Activated T-cell treated with anti-CD3 and anti-CD28 coated beads for 1 hour (primary cell): Measurements from ENCODE around the gene PTGES3.

Experiments used
- DNase-seq: peaks from one replicate; pipeline ENCODE4 v3.0.0-alpha.2; 2020; ENCODE audit warnings: low read depth

PTGES3 gene

DNA sequence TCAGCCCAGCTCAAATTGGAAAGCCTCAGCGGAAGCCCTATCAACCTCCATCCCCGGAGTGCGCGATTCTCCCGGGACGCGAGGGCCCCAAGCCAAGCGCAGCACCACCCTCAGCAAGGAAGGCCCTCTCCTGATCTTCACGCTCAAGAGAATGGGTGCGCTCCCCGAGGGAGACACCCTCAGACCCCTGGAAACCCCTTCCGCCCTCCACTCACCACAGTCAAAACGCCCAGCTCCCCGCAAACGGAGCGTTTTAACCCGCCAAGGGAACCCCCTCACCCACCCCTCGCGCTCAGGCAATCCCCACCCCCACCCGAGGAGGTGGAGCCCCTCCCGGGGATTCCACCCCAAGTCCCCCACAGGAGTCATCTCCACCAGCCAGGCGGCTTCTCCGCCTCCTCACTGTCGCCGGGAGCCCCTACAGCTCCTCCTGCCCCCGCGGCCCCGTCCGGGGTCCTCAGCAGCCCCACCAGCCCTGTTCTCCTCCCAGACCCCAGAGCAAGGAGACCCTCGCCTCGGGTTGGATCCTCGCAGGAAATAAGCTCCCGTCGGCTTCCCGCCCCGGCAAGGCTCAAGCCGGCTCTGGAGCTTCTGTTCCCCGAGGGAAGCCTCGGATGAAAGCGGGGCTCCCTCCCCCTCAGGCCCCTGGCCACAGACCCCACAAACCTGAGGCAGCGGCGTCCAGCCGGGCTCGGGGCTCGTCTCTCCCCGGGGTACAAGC lies 58.5 kb downstream of the PTGES3 start:
- DNase-seq: peak; percentile 42

DNA sequence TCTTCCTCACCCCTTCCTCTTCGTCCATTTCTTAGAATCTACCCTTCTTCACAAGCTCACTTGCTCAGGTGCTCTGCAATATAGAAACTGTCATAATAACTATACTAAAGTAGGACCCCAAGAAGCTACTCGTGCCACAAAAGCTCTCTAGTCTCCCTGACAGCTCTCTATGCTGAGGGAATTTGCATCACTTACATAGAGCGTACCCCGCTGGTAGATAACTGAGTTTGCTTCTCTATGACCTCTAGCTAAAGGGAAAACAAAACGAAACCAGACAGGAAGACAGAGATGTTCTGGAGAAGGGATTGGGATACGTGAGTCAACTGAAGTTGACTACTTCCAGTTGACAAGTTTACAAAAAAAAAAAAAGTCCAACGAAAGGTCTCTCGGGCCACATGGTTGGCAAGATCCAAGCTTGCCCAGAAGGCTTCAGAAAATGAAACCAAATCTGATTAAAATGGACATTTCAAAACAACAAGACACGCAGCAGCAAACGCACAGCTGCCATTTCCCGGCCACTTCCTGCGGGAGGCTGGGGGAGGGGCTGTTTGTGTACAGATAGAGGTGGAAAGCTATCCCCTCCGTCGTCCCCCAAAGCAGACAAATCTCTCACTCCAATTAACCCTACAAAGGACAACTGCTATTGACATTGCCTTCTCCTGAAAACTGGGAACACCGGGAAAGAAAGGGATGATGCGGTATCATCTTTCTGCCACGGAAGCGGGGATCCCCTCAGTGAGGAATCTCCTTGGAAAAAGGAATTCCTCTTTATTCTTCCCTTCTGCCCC lies 59.2 kb downstream of the PTGES3 start:
- peak; percentile 53 for DNase-seq

DNA sequence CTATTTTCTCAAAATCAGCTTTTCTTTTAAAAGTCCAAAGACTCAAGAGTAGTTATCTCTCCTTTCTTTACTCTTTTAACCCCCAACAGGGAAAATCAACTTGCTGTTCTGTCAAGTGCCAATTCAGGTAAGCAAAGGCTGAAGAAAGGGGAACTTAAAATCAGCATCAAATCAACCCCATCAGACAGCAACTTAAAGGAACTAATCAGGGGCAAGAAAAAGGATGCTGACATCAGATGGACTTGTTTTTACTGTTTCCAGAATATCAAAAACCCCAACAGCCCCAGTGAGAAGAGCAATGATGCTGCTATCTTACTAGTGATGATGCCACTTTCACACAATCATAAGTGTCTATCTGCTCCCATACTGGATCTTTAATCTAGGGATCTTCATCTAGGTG lies 61.4 kb downstream of the PTGES3 start:
- no peak for DNase-seq

DNA sequence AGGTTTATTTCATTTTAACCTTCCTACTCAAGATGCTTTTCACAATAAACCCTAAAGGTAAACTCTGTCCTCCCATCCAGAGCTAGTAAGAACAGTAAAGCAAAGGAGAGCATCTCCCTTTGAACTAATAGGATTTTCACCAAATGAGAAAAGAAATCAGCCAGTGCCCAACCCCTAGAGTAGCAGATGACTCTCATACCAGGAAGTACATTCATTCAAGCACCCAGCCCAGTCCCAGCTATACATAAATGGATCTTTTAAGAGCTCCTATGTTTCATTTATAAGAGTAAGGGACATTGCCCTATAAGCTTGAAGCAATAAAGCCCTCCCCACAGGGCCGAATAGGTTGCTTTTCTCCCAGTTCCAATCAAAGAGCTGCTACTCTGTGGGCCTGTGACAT lies 65.5 kb downstream of the PTGES3 start:
- no peak for DNase-seq

DNA sequence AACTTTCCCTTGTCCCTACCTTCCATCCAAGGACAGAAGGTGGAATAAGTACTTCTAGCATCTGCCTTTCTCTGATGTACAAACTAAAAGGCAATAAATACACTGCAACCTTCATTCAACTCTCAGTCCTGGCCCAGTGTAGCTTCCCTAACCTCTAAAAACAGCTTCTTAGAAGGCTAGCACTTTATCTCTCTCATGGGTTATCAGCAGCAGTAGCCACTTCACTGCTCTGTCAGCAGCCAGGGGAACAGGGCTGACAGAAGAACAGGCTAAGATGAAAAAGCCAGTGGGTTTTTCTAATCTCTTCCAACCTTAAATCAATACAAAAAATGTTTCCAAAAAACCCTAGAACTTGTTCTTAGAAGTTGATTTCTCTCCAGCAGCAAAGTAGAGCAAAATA lies 71.2 kb downstream of the PTGES3 start:
- DNase-seq: no peak

DNA sequence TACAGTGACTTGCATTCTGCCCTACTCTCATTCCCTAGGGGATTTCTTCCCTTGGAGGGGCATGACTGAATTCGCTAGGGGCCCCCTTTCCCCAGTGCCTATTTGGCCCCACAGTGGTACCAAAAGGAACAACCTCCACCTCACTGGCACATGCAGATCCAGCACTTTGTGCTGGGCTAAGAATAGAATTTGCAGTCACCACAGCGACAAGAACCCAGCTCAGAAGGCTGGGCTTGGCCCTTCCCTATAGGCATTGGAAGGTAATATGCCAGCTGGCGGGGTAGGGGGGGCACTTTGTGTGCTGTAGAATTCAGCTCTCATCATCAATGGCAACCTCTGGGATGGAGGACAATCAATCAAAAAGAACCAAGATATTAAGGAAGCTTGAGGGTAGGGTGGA lies 71.8 kb downstream of the PTGES3 start:
- DNase-seq: no peak

DNA sequence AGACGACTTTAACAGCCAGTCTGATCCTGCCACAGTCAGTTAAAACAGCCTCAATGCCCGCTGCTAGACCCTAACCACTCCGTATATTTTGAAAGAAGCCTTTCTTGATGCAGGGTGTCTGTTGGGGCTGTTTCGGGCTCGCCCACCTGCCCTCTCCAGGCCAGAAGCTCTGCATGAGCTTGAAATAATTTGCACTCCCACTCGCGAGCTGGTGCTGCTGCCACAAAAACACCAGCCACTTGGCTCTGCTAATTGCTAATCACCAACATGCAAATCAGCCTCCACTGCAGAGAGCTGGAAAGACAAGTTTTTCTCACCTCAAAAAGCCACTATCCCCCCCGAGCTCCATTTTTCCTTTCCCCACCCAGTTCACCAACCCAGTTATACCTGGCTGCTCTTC lies 73.5 kb downstream of the PTGES3 start:
- no peak for DNase-seq
